ENCODE measurements around the gene SLC6A19. TPM values are rescaled to one million over a fixed set of nuclear protein-coding genes. Genes with fewer than 3 reads are reported as not detected.

Gene SLC6A19
- total RNA-seq, 1 donor from 2014 or later = not detected

- TF ChIP-seq POLR2AphosphoS5 (IDR thresholded peaks at IDR 0.05; ENCODE audit: insufficient read depth in 1 of 2, low read depth in 1 of 2) (no peak), POLR2A (IDR thresholded peaks at IDR 0.05) (no peak), CTCF (IDR thresholded peaks at IDR 0.05) (no peak)
- Histone ChIP-seq H3K4me1 (no peaks in the 10 kb centered on the region), H3K4me3 (no peak overlapping the region), H3K27ac (no peak overlapping the region), H3K36me3 (no peaks in the 10 kb centered on the region), H3K9me3 (no peaks in the 10 kb centered on the region), H3K27me3 (no peaks in the 10 kb centered on the region)
- no peak for DNase-seq (ENCODE audit: extremely low spot score in 2 of 2)
- intact Hi-C loops (cut with DNase I) = no loop called here
Measured at GRCh38 chr5:1200495-1201326, 684 bp upstream of the SLC6A19 start.

- H3K27ac ChIP-seq = no peak overlapping the region
- no peak for DNase-seq (ENCODE audit: extremely low spot score in 2 of 2)
- H3K4me1 ChIP-seq = no peaks in the 10 kb centered on the region
- no peaks in the 10 kb centered on the region for H3K9me3 ChIP-seq
- intact Hi-C loops (cut with DNase I) = no loop called here
- H3K4me3 ChIP-seq = no peak overlapping the region
- no peaks in the 10 kb centered on the region for H3K27me3 ChIP-seq
- H3K36me3 ChIP-seq = no peaks in the 10 kb centered on the region
- no peak for TF ChIP-seq POLR2AphosphoS5 (IDR thresholded peaks at IDR 0.05; ENCODE audit: insufficient read depth in 1 of 2, low read depth in 1 of 2)
- no peak for TF ChIP-seq POLR2A (IDR thresholded peaks at IDR 0.05)
- no peak for TF ChIP-seq CTCF (IDR thresholded peaks at IDR 0.05)
Measured at GRCh38 chr5:1202026-1202797, 817 bp downstream of the SLC6A19 start.

GRCh38 chr5:1202798-1203185, 1.4 kb downstream of the SLC6A19 start:
- no peak overlapping the region for H3K27ac ChIP-seq
- no peaks in the 10 kb centered on the region for H3K27me3 ChIP-seq
- no peaks in the 10 kb centered on the region for H3K36me3 ChIP-seq
- intact Hi-C loops (cut with DNase I) = no loop called here
- TF ChIP-seq CTCF (IDR thresholded peaks at IDR 0.05) (no peak), POLR2AphosphoS5 (IDR thresholded peaks at IDR 0.05; ENCODE audit: insufficient read depth in 1 of 2, low read depth in 1 of 2) (no peak), POLR2A (IDR thresholded peaks at IDR 0.05) (no peak)
- no peaks in the 10 kb centered on the region for H3K9me3 ChIP-seq
- DNase-seq (ENCODE audit: extremely low spot score in 2 of 2) = no peak
- H3K4me1 ChIP-seq = no peaks in the 10 kb centered on the region
- H3K4me3 ChIP-seq = no peak overlapping the region

GRCh38 chr5:1203311-1203967, 2.0 kb downstream of the SLC6A19 start:
- no peak for DNase-seq (ENCODE audit: extremely low spot score in 2 of 2)
- H3K4me1 ChIP-seq = no peaks in the 10 kb centered on the region
- intact Hi-C loops (cut with DNase I) = no loop called here
- TF ChIP-seq CTCF (IDR thresholded peaks at IDR 0.05) (no peak), POLR2AphosphoS5 (IDR thresholded peaks at IDR 0.05; ENCODE audit: insufficient read depth in 1 of 2, low read depth in 1 of 2) (no peak), POLR2A (IDR thresholded peaks at IDR 0.05) (no peak)
- H3K9me3 ChIP-seq = no peaks in the 10 kb centered on the region
- no peak overlapping the region for H3K27ac ChIP-seq
- H3K27me3 ChIP-seq = no peaks in the 10 kb centered on the region
- no peak overlapping the region for H3K4me3 ChIP-seq
- H3K36me3 ChIP-seq = no peaks in the 10 kb centered on the region
